ENCODE measurements around the gene TFG. TPM values are rescaled to one million over a fixed set of nuclear protein-coding genes. Genes with fewer than 3 reads are reported as not detected.
A peak's percentile ranks its signal among the peaks of the same experiment; 100 is the strongest.

The TFG gene
- total and polyA plus RNA-seq, 2 experiments from 2014 or later = 87.6 to 88.5 TPM

DNA sequence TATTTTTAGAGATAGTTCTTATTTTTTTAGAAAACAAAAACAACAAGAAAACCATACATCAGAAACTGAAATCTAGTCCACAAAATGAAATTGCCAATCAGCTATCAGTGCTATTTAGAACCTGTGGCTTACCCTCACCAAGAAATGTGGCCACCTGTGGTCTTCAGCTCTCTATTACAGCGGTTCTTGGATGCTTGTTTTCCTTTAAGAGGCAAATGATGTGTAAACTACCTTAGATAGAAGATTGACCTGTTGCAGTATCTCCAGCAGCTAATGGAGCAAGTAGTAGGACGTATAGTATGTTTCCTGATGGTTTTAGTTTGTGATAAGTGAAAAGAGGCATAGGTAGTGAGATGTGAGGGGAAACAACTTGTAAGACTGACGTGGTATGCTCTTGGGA is 21.2 kb downstream of the TFG start:
- Histone ChIP-seq H3K4me3 (no peak overlapping the region), H3K4me2 (no peak overlapping the region), H3K27me3 (ENCODE audit: insufficient read depth) (no peaks in the 10 kb centered on the region), H3K27ac (ENCODE audit: low read depth) (no peak overlapping the region), H3K79me2 (replicated peaks; ENCODE audit: insufficient read depth) (peaks cover 65% of the 10 kb centered on the region), H3K9me2 (ENCODE audit: insufficient read depth) (no peaks in the 10 kb centered on the region), H3K4me1 (ENCODE audit: insufficient read depth) (peaks cover 29% of the 10 kb centered on the region), H3F3A (replicated peaks; ENCODE audit: low read depth) (no peaks in the 10 kb centered on the region), H4K20me1 (replicated peaks; ENCODE audit: insufficient read depth) (no peaks in the 10 kb centered on the region; the same call in 1 of the 2 replicates), H3K36me3 (ENCODE audit: insufficient read depth) (peaks cover 9% of the 10 kb centered on the region; the same call in 1 of the 2 replicates), H2AFZ (no peak overlapping the region)
- TF ChIP-seq, protein P1, sequence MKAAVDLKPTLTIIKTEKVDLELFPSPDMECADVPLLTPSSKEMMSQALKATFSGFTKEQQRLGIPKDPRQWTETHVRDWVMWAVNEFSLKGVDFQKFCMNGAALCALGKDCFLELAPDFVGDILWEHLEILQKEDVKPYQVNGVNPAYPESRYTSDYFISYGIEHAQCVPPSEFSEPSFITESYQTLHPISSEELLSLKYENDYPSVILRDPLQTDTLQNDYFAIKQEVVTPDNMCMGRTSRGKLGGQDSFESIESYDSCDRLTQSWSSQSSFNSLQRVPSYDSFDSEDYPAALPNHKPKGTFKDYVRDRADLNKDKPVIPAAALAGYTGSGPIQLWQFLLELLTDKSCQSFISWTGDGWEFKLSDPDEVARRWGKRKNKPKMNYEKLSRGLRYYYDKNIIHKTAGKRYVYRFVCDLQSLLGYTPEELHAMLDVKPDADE (IDR thresholded peaks at IDR 0.05) = no peak
- Mint-ChIP-seq H3K27me3 (ENCODE audit: insufficient read depth, low read depth, poor library complexity) (no peaks in the 10 kb centered on the region), H3K9me3 (no peaks in the 10 kb centered on the region), H3K4me3 (no peak overlapping the region), H3K27ac (peak overlapping the region; percentile 12), H3K4me1 (peaks cover 25% of the 10 kb centered on the region), H3K36me3 (ENCODE audit: low read depth) (peaks cover 36% of the 10 kb centered on the region)
- ATAC-seq = peak; percentile 59
- DNase-seq (ENCODE audit: low spot score) = peak; percentile 22

DNA sequence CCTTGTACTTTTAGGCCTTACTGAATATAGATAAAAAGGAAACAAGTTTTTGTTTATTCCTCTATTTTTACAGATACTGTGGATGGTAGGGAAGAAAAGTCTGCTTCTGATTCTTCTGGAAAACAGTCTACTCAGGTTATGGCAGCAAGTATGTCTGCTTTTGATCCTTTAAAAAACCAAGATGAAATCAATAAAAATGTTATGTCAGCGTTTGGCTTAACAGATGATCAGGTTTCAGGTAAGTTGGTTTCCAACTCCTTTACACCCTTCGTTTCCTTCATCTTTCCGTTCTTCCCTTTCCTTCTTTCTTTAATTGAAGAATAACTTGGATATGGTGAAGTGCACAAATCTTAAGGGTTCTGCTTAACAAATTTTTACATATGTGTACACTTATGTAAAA is 23.1 kb downstream of the TFG start:
- H3K36me3 Mint-ChIP-seq (ENCODE audit: low read depth) = peaks cover 38% of the 10 kb centered on the region
- peaks cover 43% of the 10 kb centered on the region for H3K4me1 Mint-ChIP-seq
- H3K4me3 Mint-ChIP-seq = no peak overlapping the region
- H3K9me3 Mint-ChIP-seq = no peaks in the 10 kb centered on the region
- no peaks in the 10 kb centered on the region for H3K9me2 ChIP-seq (ENCODE audit: insufficient read depth)
- H4K20me1 ChIP-seq (replicated peaks; ENCODE audit: insufficient read depth) = no peaks in the 10 kb centered on the region; the same call in 1 of the 2 replicates
- H3K27me3 Mint-ChIP-seq (ENCODE audit: insufficient read depth, low read depth, poor library complexity) = no peaks in the 10 kb centered on the region
- no peak overlapping the region for H3K27ac Mint-ChIP-seq
- no peaks in the 10 kb centered on the region for H3K27me3 ChIP-seq (ENCODE audit: insufficient read depth)
- peaks cover 47% of the 10 kb centered on the region for H3K79me2 ChIP-seq (replicated peaks; ENCODE audit: insufficient read depth)
- H2AFZ ChIP-seq = no peak overlapping the region
- no peak overlapping the region for H3K27ac ChIP-seq (ENCODE audit: low read depth)
- 0 out of 2 replicates have a peak overlapping the region, but pooled peaks have one; percentile 12 for H3K4me2 ChIP-seq
- peaks cover 12% of the 10 kb centered on the region; the same call in 1 of the 2 replicates for H3K36me3 ChIP-seq (ENCODE audit: insufficient read depth)
- no peaks in the 10 kb centered on the region for H3F3A ChIP-seq (replicated peaks; ENCODE audit: low read depth)
- DNase-seq (ENCODE audit: low spot score) = no peak
- H3K4me1 ChIP-seq (ENCODE audit: insufficient read depth) = peaks cover 39% of the 10 kb centered on the region
- no peak overlapping the region for H3K4me3 ChIP-seq
- no peak for ATAC-seq
- TF ChIP-seq JUNB (IDR thresholded peaks at IDR 0.05; ENCODE audit: unreplicated experiment) (no peak), ZNF114 (CRISPR knock-in tag; IDR thresholded peaks at IDR 0.05) (no peak), STAT1 (IDR thresholded peaks at IDR 0.05; ENCODE audit: unreplicated experiment) (no peak), POLR2AphosphoS5 (IDR thresholded peaks at IDR 0.05; ENCODE audit: low read depth) (no peak), ZNF331 (CRISPR knock-in tag; IDR thresholded peaks at IDR 0.05; ENCODE audit: low read depth) (no peak)
- TF ChIP-seq, protein P1 (IDR thresholded peaks at IDR 0.05) = no peak
- TF ChIP-seq, protein P2, sequence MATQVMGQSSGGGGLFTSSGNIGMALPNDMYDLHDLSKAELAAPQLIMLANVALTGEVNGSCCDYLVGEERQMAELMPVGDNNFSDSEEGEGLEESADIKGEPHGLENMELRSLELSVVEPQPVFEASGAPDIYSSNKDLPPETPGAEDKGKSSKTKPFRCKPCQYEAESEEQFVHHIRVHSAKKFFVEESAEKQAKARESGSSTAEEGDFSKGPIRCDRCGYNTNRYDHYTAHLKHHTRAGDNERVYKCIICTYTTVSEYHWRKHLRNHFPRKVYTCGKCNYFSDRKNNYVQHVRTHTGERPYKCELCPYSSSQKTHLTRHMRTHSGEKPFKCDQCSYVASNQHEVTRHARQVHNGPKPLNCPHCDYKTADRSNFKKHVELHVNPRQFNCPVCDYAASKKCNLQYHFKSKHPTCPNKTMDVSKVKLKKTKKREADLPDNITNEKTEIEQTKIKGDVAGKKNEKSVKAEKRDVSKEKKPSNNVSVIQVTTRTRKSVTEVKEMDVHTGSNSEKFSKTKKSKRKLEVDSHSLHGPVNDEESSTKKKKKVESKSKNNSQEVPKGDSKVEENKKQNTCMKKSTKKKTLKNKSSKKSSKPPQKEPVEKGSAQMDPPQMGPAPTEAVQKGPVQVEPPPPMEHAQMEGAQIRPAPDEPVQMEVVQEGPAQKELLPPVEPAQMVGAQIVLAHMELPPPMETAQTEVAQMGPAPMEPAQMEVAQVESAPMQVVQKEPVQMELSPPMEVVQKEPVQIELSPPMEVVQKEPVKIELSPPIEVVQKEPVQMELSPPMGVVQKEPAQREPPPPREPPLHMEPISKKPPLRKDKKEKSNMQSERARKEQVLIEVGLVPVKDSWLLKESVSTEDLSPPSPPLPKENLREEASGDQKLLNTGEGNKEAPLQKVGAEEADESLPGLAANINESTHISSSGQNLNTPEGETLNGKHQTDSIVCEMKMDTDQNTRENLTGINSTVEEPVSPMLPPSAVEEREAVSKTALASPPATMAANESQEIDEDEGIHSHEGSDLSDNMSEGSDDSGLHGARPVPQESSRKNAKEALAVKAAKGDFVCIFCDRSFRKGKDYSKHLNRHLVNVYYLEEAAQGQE (IDR thresholded peaks at IDR 0.05; ENCODE audit: unreplicated experiment) = no peak
- TF ChIP-seq, protein P3, sequence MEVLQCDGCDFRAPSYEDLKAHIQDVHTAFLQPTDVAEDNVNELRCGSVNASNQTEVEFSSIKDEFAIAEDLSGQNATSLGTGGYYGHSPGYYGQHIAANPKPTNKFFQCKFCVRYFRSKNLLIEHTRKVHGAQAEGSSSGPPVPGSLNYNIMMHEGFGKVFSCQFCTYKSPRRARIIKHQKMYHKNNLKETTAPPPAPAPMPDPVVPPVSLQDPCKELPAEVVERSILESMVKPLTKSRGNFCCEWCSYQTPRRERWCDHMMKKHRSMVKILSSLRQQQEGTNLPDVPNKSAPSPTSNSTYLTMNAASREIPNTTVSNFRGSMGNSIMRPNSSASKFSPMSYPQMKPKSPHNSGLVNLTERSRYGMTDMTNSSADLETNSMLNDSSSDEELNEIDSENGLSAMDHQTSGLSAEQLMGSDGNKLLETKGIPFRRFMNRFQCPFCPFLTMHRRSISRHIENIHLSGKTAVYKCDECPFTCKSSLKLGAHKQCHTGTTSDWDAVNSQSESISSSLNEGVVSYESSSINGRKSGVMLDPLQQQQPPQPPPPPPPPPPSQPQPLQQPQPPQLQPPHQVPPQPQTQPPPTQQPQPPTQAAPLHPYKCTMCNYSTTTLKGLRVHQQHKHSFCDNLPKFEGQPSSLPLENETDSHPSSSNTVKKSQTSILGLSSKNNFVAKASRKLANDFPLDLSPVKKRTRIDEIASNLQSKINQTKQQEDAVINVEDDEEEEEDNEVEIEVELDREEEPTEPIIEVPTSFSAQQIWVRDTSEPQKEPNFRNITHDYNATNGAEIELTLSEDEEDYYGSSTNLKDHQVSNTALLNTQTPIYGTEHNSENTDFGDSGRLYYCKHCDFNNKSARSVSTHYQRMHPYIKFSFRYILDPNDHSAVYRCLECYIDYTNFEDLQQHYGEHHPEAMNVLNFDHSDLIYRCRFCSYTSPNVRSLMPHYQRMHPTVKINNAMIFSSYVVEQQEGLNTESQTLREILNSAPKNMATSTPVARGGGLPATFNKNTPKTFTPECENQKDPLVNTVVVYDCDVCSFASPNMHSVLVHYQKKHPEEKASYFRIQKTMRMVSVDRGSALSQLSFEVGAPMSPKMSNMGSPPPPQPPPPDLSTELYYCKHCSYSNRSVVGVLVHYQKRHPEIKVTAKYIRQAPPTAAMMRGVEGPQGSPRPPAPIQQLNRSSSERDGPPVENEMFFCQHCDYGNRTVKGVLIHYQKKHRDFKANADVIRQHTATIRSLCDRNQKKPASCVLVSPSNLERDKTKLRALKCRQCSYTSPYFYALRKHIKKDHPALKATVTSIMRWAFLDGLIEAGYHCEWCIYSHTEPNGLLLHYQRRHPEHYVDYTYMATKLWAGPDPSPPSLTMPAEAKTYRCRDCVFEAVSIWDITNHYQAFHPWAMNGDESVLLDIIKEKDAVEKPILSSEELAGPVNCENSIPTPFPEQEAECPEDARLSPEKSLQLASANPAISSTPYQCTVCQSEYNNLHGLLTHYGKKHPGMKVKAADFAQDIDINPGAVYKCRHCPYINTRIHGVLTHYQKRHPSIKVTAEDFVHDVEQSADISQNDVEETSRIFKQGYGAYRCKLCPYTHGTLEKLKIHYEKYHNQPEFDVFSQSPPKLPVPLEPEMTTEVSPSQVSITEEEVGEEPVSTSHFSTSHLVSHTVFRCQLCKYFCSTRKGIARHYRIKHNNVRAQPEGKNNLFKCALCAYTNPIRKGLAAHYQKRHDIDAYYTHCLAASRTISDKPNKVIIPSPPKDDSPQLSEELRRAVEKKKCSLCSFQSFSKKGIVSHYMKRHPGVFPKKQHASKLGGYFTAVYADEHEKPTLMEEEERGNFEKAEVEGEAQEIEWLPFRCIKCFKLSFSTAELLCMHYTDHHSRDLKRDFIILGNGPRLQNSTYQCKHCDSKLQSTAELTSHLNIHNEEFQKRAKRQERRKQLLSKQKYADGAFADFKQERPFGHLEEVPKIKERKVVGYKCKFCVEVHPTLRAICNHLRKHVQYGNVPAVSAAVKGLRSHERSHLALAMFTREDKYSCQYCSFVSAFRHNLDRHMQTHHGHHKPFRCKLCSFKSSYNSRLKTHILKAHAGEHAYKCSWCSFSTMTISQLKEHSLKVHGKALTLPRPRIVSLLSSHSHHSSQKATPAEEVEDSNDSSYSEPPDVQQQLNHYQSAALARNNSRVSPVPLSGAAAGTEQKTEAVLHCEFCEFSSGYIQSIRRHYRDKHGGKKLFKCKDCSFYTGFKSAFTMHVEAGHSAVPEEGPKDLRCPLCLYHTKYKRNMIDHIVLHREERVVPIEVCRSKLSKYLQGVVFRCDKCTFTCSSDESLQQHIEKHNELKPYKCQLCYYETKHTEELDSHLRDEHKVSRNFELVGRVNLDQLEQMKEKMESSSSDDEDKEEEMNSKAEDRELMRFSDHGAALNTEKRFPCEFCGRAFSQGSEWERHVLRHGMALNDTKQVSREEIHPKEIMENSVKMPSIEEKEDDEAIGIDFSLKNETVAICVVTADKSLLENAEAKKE (CRISPR knock-in tag; IDR thresholded peaks at IDR 0.05) = no peak
